Spleen (tissue), 7 donors: ENCODE results near the gene TUBD1.

Source experiments
- POLR2A ChIP-seq, 3 donors: fragments of 450-650 bp; IDR thresholded peaks; one replicate each; pipeline ENCODE4 v1.5.1; 2017; ENCODE audit warnings: antibody characterized with exemption in 3 of 3, mild to moderate bottlenecking in 1 of 3
- TF ChIP-seq, protein P1 (sequence below), 11 experiments: fragments of 200-600 bp in 7 of 11; fragments of 450-650 bp in 4 of 11; sonication (generic) in 4 of 11; IDR thresholded peaks in 8 of 11; conservative IDR thresholded peaks in 3 of 11; 1 replicate in 7 of 11; 2 replicates in 4 of 11; pipeline versions ENCODE4 v1.4.0 to v1.8.0; 2016 to 2021; ENCODE audit warnings: antibody characterized with exemption in 11 of 11, inconsistent platforms in 4 of 11, mild to moderate bottlenecking in 1 of 11
- donor health status: DM: no; HTN: no; CAD: no; lungs with moderate emphysema.
- donor health status: DM: no; HTN: no; CAD: no.
- donor health status: DM: no; HTN: no; CAD: no.

DNA sequence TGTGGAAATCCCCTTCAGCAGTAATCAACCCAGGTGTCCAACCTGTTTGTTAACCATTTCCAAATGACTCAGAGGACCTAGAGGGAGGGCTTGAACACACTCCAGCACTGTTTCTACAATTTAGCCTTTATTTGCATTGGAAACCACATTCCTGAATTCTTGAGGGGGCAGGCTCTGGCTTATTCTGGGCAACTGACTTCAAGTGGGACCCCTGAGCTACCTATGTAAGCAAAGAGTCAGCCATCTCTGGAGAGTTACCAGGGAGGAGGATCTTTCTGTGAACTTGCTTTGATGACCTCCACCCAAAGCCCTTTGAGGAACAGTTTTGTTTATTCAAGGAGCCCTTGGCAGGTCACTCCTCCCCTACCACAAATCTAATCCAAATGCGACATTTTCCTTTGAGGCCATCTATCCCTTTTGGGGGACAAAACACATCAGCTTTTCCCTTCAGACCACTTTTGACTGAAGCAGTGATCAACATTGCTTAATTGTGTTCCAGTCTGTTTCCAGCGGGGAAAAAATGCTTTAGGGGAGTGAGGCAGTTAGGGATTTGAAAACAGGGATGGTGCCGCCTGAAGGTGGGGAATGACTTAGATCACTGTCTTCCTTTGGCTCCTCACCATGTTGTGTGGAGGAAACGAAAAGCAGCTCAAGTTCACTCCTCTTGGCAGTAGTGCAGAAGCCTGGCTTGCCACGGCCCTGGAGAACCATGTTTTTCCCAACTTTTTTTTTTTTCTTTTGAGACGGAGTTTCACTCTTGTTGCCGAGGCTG is 46.2 kb downstream of the TUBD1 start:
- TF ChIP-seq, protein P1, sequence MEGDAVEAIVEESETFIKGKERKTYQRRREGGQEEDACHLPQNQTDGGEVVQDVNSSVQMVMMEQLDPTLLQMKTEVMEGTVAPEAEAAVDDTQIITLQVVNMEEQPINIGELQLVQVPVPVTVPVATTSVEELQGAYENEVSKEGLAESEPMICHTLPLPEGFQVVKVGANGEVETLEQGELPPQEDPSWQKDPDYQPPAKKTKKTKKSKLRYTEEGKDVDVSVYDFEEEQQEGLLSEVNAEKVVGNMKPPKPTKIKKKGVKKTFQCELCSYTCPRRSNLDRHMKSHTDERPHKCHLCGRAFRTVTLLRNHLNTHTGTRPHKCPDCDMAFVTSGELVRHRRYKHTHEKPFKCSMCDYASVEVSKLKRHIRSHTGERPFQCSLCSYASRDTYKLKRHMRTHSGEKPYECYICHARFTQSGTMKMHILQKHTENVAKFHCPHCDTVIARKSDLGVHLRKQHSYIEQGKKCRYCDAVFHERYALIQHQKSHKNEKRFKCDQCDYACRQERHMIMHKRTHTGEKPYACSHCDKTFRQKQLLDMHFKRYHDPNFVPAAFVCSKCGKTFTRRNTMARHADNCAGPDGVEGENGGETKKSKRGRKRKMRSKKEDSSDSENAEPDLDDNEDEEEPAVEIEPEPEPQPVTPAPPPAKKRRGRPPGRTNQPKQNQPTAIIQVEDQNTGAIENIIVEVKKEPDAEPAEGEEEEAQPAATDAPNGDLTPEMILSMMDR (IDR thresholded peaks at IDR 0.05 in 8 of 11, conservative IDR thresholded peaks at IDR 0.05 in 3 of 11), result no peak
- TF ChIP-seq POLR2A (IDR thresholded peaks at IDR 0.05), result peak in 1 of 3 donors; percentile 20
